Measurements from ENCODE around the gene SMIM20. TPM values are rescaled to one million over a fixed set of nuclear protein-coding genes. Genes with fewer than 3 reads are reported as not detected.

SMIM20 gene
- total and polyA plus RNA-seq, 10 donors: 15.7 to 61.0 (median 21.4) TPM

DNA sequence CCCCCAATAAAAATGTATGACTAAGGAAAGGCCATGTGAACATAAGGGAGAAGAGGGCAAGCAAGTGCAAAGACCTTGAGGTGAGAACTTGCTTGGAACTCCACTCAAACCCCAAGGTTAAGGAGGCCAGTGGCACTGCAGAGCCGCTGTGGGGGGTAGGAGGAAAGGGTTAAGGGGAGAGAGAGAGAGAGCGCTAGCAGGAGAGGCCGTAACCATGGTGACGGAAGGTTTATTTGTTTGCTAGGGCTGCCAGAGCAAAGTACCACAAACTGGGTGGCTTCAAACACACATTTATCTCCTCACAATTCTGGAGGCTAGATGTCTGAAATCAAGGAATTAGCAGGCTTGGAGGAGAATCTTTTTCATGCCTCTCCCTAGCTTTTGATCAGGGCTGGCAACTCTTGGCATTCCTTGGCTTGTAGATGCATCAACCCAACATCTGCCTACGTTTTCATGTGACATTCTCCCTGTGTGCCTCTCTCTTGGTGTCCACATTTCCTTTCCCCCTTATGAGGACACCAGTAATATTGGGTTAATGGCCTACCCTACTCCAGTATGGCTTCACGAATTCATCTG is 35.2 kb downstream of the SMIM20 start:
- Histone ChIP-seq H3K36me3 (no peaks in the 10 kb centered on the region), H3K27me3 (replicated peaks in 1 of 7) (peaks cover 0 to 10% (median 0%) of the 10 kb centered on the region in 7 donors), H3K4me3 (no peak overlapping the region), H3K27ac (no peak overlapping the region), H3K9me3 (no peaks in the 10 kb centered on the region), H3K4me1 (peaks cover 0 to 8% (median 0%) of the 10 kb centered on the region in 6 donors)
- no peak for DNase-seq
- intact Hi-C loops (cut with DNase I; ENCODE audit: low total_unique reads): no loop called here
- TF ChIP-seq, protein P1, sequence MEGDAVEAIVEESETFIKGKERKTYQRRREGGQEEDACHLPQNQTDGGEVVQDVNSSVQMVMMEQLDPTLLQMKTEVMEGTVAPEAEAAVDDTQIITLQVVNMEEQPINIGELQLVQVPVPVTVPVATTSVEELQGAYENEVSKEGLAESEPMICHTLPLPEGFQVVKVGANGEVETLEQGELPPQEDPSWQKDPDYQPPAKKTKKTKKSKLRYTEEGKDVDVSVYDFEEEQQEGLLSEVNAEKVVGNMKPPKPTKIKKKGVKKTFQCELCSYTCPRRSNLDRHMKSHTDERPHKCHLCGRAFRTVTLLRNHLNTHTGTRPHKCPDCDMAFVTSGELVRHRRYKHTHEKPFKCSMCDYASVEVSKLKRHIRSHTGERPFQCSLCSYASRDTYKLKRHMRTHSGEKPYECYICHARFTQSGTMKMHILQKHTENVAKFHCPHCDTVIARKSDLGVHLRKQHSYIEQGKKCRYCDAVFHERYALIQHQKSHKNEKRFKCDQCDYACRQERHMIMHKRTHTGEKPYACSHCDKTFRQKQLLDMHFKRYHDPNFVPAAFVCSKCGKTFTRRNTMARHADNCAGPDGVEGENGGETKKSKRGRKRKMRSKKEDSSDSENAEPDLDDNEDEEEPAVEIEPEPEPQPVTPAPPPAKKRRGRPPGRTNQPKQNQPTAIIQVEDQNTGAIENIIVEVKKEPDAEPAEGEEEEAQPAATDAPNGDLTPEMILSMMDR (IDR thresholded peaks at IDR 0.05 in 8 of 11, conservative IDR thresholded peaks at IDR 0.05 in 3 of 11): no peak
- TF ChIP-seq POLR2AphosphoS5 (IDR thresholded peaks at IDR 0.05): no peak
- no peak for TF ChIP-seq POLR2A (IDR thresholded peaks at IDR 0.05)
- 66 to 84% (median 72%) methylated on average over 6 of the region's 6 CpGs for WGBS, 5 donors

- TF ChIP-seq POLR2AphosphoS5 (IDR thresholded peaks at IDR 0.05) (no peak), POLR2A (IDR thresholded peaks at IDR 0.05) (no peak)
- TF ChIP-seq, protein P1 (IDR thresholded peaks at IDR 0.05 in 8 of 11, conservative IDR thresholded peaks at IDR 0.05 in 3 of 11): no peak
- DNase-seq: no peak
- intact Hi-C loops (cut with DNase I; ENCODE audit: low total_unique reads): no loop called here
- no peak overlapping the region for H3K4me3 ChIP-seq
- H3K9me3 ChIP-seq: no peaks in the 10 kb centered on the region
- H3K27ac ChIP-seq: no peak overlapping the region
- 81 to 86% (median 85%) methylated on average over 8 of the region's 8 CpGs for WGBS, 5 donors
- H3K27me3 ChIP-seq (replicated peaks in 1 of 7): peaks cover 0 to 10% (median 0%) of the 10 kb centered on the region in 7 donors
- H3K36me3 ChIP-seq: no peaks in the 10 kb centered on the region
- H3K4me1 ChIP-seq: peaks cover 0 to 8% (median 0%) of the 10 kb centered on the region in 6 donors
Measured at GRCh38 chr4:25949994-25950393, 36.0 kb downstream of the SMIM20 start.

- Histone ChIP-seq H3K36me3 (no peaks in the 10 kb centered on the region), H3K9me3 (no peaks in the 10 kb centered on the region), H3K4me1 (peaks cover 0 to 8% (median 0%) of the 10 kb centered on the region in 6 donors), H3K27me3 (replicated peaks in 1 of 7) (peaks cover 0 to 10% (median 0%) of the 10 kb centered on the region in 7 donors), H3K4me3 (no peak overlapping the region), H3K27ac (no peak overlapping the region)
- intact Hi-C loops (cut with DNase I; ENCODE audit: low total_unique reads): no loop called here
- no peak for DNase-seq
- WGBS, 5 donors: 56 to 66% (median 58%) methylated on average over 10 of the region's 10 CpGs
- TF ChIP-seq POLR2A (IDR thresholded peaks at IDR 0.05) (no peak), POLR2AphosphoS5 (IDR thresholded peaks at IDR 0.05) (no peak)
- TF ChIP-seq, protein P1 (IDR thresholded peaks at IDR 0.05 in 8 of 11, conservative IDR thresholded peaks at IDR 0.05 in 3 of 11): no peak
Measured at GRCh38 chr4:25950461-25951389, 36.7 kb downstream of the SMIM20 start.

All from spleen (tissue), 11 donors.